ENCODE results near the gene SLC7A5.

The SLC7A5 gene

DNA sequence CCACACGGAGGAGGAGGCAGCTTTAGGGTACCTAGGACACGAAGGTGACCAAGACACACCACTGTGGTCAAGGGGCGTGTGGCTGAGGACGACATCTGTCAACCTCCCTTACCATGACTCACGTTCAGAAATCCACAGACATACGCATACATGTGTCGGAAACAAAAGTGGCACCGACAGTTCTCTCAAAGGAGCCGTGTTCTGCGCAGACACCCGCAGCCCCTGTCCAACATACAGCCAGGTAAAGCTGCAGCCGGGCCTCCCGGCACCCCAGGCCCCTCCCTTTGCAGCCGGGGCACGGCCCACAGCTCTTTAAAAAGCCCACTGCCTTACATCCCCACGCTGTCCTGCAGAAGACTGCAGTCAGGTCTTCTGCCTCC is 63.1 kb downstream of the SLC7A5 start:
- DNase-seq: no peak
- Histone ChIP-seq H3K4me1 (ENCODE audit: low read length) (peaks cover 29% of the 10 kb centered on the region), H3K9me2 (replicated peaks; ENCODE audit: insufficient read depth, low read length) (no peaks in the 10 kb centered on the region), H3K27ac (ENCODE audit: low read length) (peak overlapping the region; percentile 71; the same call in 1 of the 2 replicates), H3K27me3 (replicated peaks; ENCODE audit: insufficient read depth, low read length) (no peaks in the 10 kb centered on the region), H3K9ac (ENCODE audit: low read length) (peak overlapping the region; percentile 50; the same call in 1 of the 2 replicates), H2AFZ (ENCODE audit: low read length) (peak overlapping the region; percentile 74), H3K9me3 (replicated peaks; ENCODE audit: insufficient read depth, low read length) (no peaks in the 10 kb centered on the region), H3K4me3 (ENCODE audit: low read length) (peak overlapping the region; percentile 42), H4K20me1 (ENCODE audit: insufficient read depth, low read length) (no peaks in the 10 kb centered on the region), H3F3A (ENCODE audit: insufficient read depth, low read length) (peaks cover 17% of the 10 kb centered on the region), H3K36me3 (replicated peaks; ENCODE audit: insufficient read depth, low read length) (no peaks in the 10 kb centered on the region), H3K79me2 (ENCODE audit: low read length) (no peaks in the 10 kb centered on the region), H3K4me2 (ENCODE audit: low read depth, low read length) (peak overlapping the region; percentile 72)
- TF ChIP-seq, protein P1, sequence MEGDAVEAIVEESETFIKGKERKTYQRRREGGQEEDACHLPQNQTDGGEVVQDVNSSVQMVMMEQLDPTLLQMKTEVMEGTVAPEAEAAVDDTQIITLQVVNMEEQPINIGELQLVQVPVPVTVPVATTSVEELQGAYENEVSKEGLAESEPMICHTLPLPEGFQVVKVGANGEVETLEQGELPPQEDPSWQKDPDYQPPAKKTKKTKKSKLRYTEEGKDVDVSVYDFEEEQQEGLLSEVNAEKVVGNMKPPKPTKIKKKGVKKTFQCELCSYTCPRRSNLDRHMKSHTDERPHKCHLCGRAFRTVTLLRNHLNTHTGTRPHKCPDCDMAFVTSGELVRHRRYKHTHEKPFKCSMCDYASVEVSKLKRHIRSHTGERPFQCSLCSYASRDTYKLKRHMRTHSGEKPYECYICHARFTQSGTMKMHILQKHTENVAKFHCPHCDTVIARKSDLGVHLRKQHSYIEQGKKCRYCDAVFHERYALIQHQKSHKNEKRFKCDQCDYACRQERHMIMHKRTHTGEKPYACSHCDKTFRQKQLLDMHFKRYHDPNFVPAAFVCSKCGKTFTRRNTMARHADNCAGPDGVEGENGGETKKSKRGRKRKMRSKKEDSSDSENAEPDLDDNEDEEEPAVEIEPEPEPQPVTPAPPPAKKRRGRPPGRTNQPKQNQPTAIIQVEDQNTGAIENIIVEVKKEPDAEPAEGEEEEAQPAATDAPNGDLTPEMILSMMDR (IDR thresholded peaks at IDR 0.05; ENCODE audit: low read length): no peak
- no peak for TF ChIP-seq EZH2 (optimal IDR thresholded peaks at IDR 0.05; ENCODE audit: low read depth, low read length)
- TF ChIP-seq EZH2phosphoT487 (IDR thresholded peaks at IDR 0.05; ENCODE audit: low read length): no peak

DNA sequence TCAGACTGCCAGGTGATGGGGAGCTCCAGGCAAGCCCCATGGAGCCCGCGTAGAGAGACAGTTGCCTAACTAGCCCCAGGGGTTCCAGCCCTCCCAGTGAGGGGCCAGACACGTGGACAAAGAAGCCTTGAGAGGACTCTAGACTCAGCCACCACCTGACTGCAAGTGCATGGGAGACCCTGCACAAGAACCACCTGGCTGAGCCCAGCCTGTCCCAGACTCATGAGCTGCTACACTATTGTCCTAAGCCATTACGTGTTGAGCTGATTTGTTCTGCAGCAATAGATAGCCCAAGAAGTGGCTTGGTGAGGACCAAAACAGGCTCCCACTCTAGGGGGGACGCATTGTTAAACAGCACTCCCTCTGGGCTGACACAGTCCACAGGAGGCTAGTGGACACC is 65.9 kb downstream of the SLC7A5 start:
- no peak for DNase-seq
- no peak overlapping the region for H3K9ac ChIP-seq (ENCODE audit: low read length)
- TF ChIP-seq EZH2 (optimal IDR thresholded peaks at IDR 0.05; ENCODE audit: low read depth, low read length): no peak
- TF ChIP-seq, protein P1 (IDR thresholded peaks at IDR 0.05; ENCODE audit: low read length): no peak
- no peak for TF ChIP-seq EZH2phosphoT487 (IDR thresholded peaks at IDR 0.05; ENCODE audit: low read length)
- H3K36me3 ChIP-seq (replicated peaks; ENCODE audit: insufficient read depth, low read length): no peaks in the 10 kb centered on the region
- no peaks in the 10 kb centered on the region for H3K9me3 ChIP-seq (replicated peaks; ENCODE audit: insufficient read depth, low read length)
- H3K27me3 ChIP-seq (replicated peaks; ENCODE audit: insufficient read depth, low read length): no peaks in the 10 kb centered on the region
- no peaks in the 10 kb centered on the region for H3K9me2 ChIP-seq (replicated peaks; ENCODE audit: insufficient read depth, low read length)
- H3K4me3 ChIP-seq (ENCODE audit: low read length): no peak overlapping the region
- no peak overlapping the region for H2AFZ ChIP-seq (ENCODE audit: low read length)
- H3K27ac ChIP-seq (ENCODE audit: low read length): no peak overlapping the region
- H4K20me1 ChIP-seq (ENCODE audit: insufficient read depth, low read length): no peaks in the 10 kb centered on the region
- no peaks in the 10 kb centered on the region for H3K79me2 ChIP-seq (ENCODE audit: low read length)
- 0 out of 2 replicates have a peak, but pooled peaks cover under 1% of the 10 kb centered on the region for H3F3A ChIP-seq (ENCODE audit: insufficient read depth, low read length)
- H3K4me1 ChIP-seq (ENCODE audit: low read length): peaks cover 17% of the 10 kb centered on the region
- no peak overlapping the region for H3K4me2 ChIP-seq (ENCODE audit: low read depth, low read length)

- Histone ChIP-seq H3K4me3 (ENCODE audit: low read length) (no peak overlapping the region), H3K36me3 (replicated peaks; ENCODE audit: insufficient read depth, low read length) (no peaks in the 10 kb centered on the region), H3K4me1 (ENCODE audit: low read length) (peaks cover 17% of the 10 kb centered on the region), H3K27me3 (replicated peaks; ENCODE audit: insufficient read depth, low read length) (no peaks in the 10 kb centered on the region), H3K4me2 (ENCODE audit: low read depth, low read length) (no peak overlapping the region), H3F3A (ENCODE audit: insufficient read depth, low read length) (no peaks in the 10 kb centered on the region), H3K79me2 (ENCODE audit: low read length) (no peaks in the 10 kb centered on the region), H3K27ac (ENCODE audit: low read length) (no peak overlapping the region), H3K9me2 (replicated peaks; ENCODE audit: insufficient read depth, low read length) (no peaks in the 10 kb centered on the region), H4K20me1 (ENCODE audit: insufficient read depth, low read length) (no peaks in the 10 kb centered on the region), H3K9ac (ENCODE audit: low read length) (no peak overlapping the region), H3K9me3 (replicated peaks; ENCODE audit: insufficient read depth, low read length) (no peaks in the 10 kb centered on the region), H2AFZ (ENCODE audit: low read length) (no peak overlapping the region)
- DNase-seq: no peak
- TF ChIP-seq EZH2phosphoT487 (IDR thresholded peaks at IDR 0.05; ENCODE audit: low read length): no peak
- TF ChIP-seq, protein P1 (IDR thresholded peaks at IDR 0.05; ENCODE audit: low read length): no peak
- no peak for TF ChIP-seq EZH2 (optimal IDR thresholded peaks at IDR 0.05; ENCODE audit: low read depth, low read length)
Measured at GRCh38 chr16:87802670-87803069, 66.6 kb downstream of the SLC7A5 start.

Data from MM.1S (cell line).